Esophagus mucosa (tissue), 1 donor: ENCODE results near the gene PRRG1. TPM values are rescaled to one million over a fixed set of nuclear protein-coding genes. Genes with fewer than 3 reads are reported as not detected.
"Not testable (repeated sequence)": the region's sequence is repeated elsewhere in the genome, so short reads cannot be mapped to it uniquely, and the experiment has no call there.

Experiments
- ATAC-seq: fragments of 200-7000 bp; cut with Tn5 transposase; one replicate; pipeline ENCODE4 v1.9.1; 2020
- total RNA-seq: library from RNA; stranded (reverse); gene quantifications from one replicate; pipeline ENCODE4 v1.2.4, GENCODE V29; 2023
- donor health status: DM: yes; HTN: yes; CAD: no.

The PRRG1 gene
- total RNA-seq = 6.9 TPM

- peak; percentile 88 for ATAC-seq
Measured at GRCh38 chrX:37349221-37350033, at the start of gene PRRG1. TSS of gene PRRG1 (plus strand) at chrX:37349364. CDS start at chrX:37406250, 56,886 bp downstream.

GRCh38 chrX:37302569-37302968 lies 46.6 kb upstream of the PRRG1 start:
- no peak for ATAC-seq

- ATAC-seq = not testable (repeated sequence)
Measured at GRCh38 chrX:37305238-37305637, 43.9 kb upstream of the PRRG1 start.

- no peak for ATAC-seq
Measured at GRCh38 chrX:37314531-37314930, 34.6 kb upstream of the PRRG1 start.

- ATAC-seq = no peak
Measured at GRCh38 chrX:37315511-37316248, 33.5 kb upstream of the PRRG1 start.

- ATAC-seq = no peak
Measured at GRCh38 chrX:37320541-37321203, 28.5 kb upstream of the PRRG1 start.

- ATAC-seq = no peak
Measured at GRCh38 chrX:37330642-37331041, 18.5 kb upstream of the PRRG1 start.

GRCh38 chrX:37331546-37331945 lies 17.6 kb upstream of the PRRG1 start:
- ATAC-seq = no peak

- no peak for ATAC-seq
Measured at GRCh38 chrX:37332055-37332454, 17.1 kb upstream of the PRRG1 start.

GRCh38 chrX:37332987-37333658 lies 16.0 kb upstream of the PRRG1 start:
- no peak for ATAC-seq

- no peak for ATAC-seq
Measured at GRCh38 chrX:37347420-37347819, 1.7 kb upstream of the PRRG1 start.

- ATAC-seq = peak; percentile 15
Measured at GRCh38 chrX:37348231-37348970, 763 bp upstream of the PRRG1 start.

GRCh38 chrX:37348971-37349220 lies 268 bp upstream of the PRRG1 start:
- ATAC-seq = no peak

- ATAC-seq = peak; percentile 45
Measured at GRCh38 chrX:37350034-37350365, 836 bp downstream of the PRRG1 start.

GRCh38 chrX:37353646-37354045 lies 4.5 kb downstream of the PRRG1 start:
- no peak for ATAC-seq

GRCh38 chrX:37357436-37357835 lies 8.3 kb downstream of the PRRG1 start:
- ATAC-seq = no peak

- no peak for ATAC-seq
Measured at GRCh38 chrX:37361596-37361995, 12.4 kb downstream of the PRRG1 start.

- no peak for ATAC-seq
Measured at GRCh38 chrX:37364666-37365065, 15.5 kb downstream of the PRRG1 start.

GRCh38 chrX:37367946-37368345 lies 18.8 kb downstream of the PRRG1 start:
- no peak for ATAC-seq

- no peak for ATAC-seq
Measured at GRCh38 chrX:37370499-37371141, 21.5 kb downstream of the PRRG1 start.

- no peak for ATAC-seq
Measured at GRCh38 chrX:37371578-37371991, 22.4 kb downstream of the PRRG1 start.

GRCh38 chrX:37378404-37378803 lies 29.2 kb downstream of the PRRG1 start:
- ATAC-seq = no peak
